Measurements from ENCODE around the gene KNSTRN.

Gene KNSTRN

GRCh38 chr15:40398413-40398873 is 15.9 kb downstream of the KNSTRN start:
- peak in 1 of 2 donors; percentile 42 for DNase-seq
- Mint-ChIP-seq H3K27me3 (no peaks in the 10 kb centered on the region), H3K4me3 (peak overlapping the region; percentile 40 to 66), H3K4me1 (peaks cover 22% of the 10 kb centered on the region), H3K27ac (peak overlapping the region in 1 of 2 donors; percentile 35), H3K9me3 (no peaks in the 10 kb centered on the region)
- ATAC-seq, result peak; percentile 100

DNA sequence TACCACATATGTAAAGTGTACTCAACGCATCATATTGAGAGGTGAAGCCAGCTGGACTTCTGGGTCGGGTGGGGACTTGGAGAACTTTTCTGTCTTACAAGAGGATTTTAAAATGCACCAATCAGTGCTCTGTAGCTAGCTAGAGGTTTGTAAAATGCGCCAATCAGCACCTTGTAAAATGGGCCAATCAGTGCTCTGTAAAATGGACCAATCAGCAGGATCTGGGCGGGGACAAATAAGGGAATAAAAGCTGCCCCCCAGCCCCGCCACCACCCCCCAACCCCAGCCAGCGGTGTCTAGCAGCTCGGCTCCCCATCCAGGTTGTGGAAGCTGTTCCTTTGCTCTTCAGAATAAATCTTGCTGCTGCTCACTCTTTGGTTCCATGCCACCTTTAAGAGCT is 16.8 kb downstream of the KNSTRN start:
- Mint-ChIP-seq H3K27me3 (no peaks in the 10 kb centered on the region), H3K27ac (no peak overlapping the region), H3K4me3 (no peak overlapping the region), H3K4me1 (peaks cover 27% of the 10 kb centered on the region), H3K9me3 (no peaks in the 10 kb centered on the region)
- DNase-seq (no peak), ATAC-seq (no peak)

DNA sequence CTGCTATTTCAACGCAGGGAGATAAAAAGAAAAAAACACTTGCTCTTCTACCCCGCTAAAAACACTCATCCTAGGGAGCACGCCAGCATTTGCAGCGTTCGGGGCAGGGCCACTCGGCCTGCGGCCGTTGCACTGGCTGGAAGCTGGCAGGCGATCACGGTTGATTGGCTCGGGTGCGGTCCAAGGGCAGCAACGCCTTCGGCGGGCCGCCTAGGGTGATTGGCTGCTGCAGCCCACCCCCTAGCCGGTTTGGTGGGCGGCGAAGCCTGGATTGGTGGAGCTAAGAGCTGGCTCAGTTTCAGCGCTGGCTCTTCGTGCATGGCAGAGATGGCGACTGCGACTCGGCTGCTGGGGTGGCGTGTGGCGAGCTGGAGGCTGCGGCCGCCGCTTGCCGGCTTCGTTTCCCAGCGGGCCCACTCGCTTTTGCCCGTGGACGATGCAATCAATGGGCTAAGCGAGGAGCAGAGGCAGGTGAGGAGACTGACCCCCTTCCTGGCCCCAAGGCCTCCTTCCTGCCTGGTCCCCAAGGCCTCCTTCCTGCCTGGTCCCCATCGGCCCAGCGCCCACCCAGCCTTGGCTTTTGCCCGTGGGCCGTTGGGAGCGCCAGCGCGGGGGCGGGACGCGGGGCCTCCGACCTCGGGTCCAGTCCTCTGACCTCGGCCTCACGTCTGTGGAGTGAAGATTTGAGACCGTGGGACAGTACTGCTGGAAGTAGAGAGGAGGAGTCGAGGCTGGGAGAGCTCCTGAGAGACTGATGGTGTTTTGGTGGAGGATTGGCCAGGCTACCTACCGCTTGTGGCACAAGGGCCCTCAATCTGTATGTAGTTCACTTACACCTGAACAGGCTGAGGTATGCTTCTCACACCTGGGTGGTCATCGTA is 23.2 kb downstream of the KNSTRN start, which contains the start of gene IVD:
Gene IVD (plus strand): TSS at position 295 of the 881 bp plus-strand sequence. CDS start 33 bp downstream, at position 328.
- peaks cover 68% of the 10 kb centered on the region for H3K4me1 Mint-ChIP-seq
- H3K4me3 Mint-ChIP-seq, result peak within 1 kb of the TSS; percentile 89 to 92
- ATAC-seq, result peak; percentile 97

DNA sequence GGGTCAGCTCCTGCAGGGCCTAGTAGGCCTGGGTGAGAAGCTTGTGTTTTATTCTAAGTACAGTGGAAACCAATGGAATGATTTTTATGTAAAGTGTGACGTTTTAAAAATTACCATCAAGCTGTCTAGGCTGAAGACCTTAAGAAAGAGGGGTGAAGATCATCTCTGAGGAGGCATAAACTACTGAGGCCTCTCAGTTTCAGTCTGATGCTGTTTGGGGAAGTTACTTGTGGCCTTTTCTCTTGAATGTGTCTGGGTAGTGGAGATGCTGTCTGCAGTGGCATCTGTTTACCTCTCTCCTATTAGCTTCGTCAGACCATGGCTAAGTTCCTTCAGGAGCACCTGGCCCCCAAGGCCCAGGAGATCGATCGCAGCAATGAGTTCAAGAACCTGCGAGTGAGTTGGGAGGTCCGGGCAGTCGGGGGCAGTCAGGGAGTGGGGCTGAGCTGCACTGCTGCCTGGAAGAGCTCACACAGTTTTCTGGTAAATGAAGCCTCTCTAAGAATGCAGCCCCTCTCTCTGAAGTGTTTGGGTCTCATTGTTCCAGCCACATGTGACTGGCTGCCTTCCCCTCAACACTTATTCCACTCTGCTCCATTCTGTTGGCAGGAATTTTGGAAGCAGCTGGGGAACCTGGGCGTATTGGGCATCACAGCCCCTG is 24.9 kb downstream of the KNSTRN start:
- peak overlapping the region; percentile 89 to 92 for H3K4me3 Mint-ChIP-seq
- H3K27ac Mint-ChIP-seq, result peak overlapping the region; percentile 44 to 54
- DNase-seq, result no peak
- ATAC-seq, result no peak
- H3K9me3 Mint-ChIP-seq, result no peaks in the 10 kb centered on the region
- H3K4me1 Mint-ChIP-seq, result peaks cover 72% of the 10 kb centered on the region
- no peaks in the 10 kb centered on the region for H3K27me3 Mint-ChIP-seq

More for the DNA sequence above, 23.2 kb downstream of the KNSTRN start, which contains the start of gene IVD:
- H3K27ac Mint-ChIP-seq, result peak within 1 kb of the TSS; percentile 95 to 97
- H3K9me3 Mint-ChIP-seq, result no peaks in the 10 kb centered on the region
- DNase-seq, result peak; percentile 93
- H3K27me3 Mint-ChIP-seq, result no peaks in the 10 kb centered on the region

DNA sequence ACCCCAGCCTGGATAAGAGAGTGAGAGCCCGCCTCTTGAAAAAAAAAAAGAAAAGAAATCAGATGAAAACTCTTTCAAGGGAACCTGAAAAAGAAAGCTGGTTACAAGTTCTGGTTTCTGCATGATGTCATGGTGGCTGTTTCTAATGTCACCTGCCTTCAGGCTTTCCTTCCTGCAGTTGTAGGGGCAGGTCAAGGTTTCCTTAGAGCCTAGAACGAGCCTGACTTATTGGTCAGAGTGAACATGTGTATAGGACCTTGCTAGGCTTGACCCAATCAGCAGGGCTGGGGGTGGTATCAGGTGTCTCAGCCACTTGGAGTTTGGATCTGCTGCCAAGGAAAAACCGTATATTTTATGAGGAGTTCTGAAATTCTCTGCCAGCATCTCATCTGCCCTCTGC is 26.8 kb downstream of the KNSTRN start:
- ATAC-seq (no peak), DNase-seq (no peak)
- no peaks in the 10 kb centered on the region for H3K27me3 Mint-ChIP-seq
- peak overlapping the region in 1 of 2 donors; percentile 76 for H3K27ac Mint-ChIP-seq
- H3K4me1 Mint-ChIP-seq, result peaks cover 65% of the 10 kb centered on the region
- H3K4me3 Mint-ChIP-seq, result peak overlapping the region; percentile 6 to 13
- no peaks in the 10 kb centered on the region for H3K9me3 Mint-ChIP-seq

DNA sequence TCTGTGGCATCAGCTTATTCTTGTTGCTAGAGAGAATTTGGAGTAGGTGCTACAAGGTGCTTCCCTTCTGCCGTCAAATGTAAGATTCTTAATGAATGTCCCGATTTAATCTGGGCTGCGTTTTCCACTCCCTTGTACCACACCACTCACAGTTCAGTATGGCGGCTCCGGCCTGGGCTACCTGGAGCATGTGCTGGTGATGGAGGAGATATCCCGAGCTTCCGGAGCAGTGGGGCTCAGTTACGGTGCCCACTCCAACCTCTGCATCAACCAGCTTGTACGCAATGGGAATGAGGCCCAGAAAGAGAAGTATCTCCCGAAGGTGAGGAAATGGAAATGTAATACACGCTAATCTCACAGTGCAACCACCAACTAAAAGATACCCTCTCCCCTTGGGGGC is 28.0 kb downstream of the KNSTRN start:
- Mint-ChIP-seq H3K27me3 (no peaks in the 10 kb centered on the region), H3K9me3 (no peaks in the 10 kb centered on the region), H3K4me1 (peaks cover 55% of the 10 kb centered on the region), H3K27ac (peak overlapping the region in 1 of 2 donors; percentile 12), H3K4me3 (no peak overlapping the region)
- no peak for DNase-seq
- no peak for ATAC-seq

- no peak for ATAC-seq
- peak overlapping the region in 1 of 2 donors; percentile 34 for H3K27ac Mint-ChIP-seq
- H3K27me3 Mint-ChIP-seq, result no peaks in the 10 kb centered on the region
- H3K4me3 Mint-ChIP-seq, result no peak overlapping the region
- no peaks in the 10 kb centered on the region for H3K9me3 Mint-ChIP-seq
- no peak for DNase-seq
- peaks cover 40% of the 10 kb centered on the region for H3K4me1 Mint-ChIP-seq
Observed at GRCh38 chr15:40412095-40412759, 29.7 kb downstream of the KNSTRN start.

GRCh38 chr15:40413036-40413435 is 30.5 kb downstream of the KNSTRN start:
- H3K27ac Mint-ChIP-seq, result no peak overlapping the region
- peaks cover 32% of the 10 kb centered on the region for H3K4me1 Mint-ChIP-seq
- H3K9me3 Mint-ChIP-seq, result no peaks in the 10 kb centered on the region
- no peak for DNase-seq
- ATAC-seq, result no peak
- H3K27me3 Mint-ChIP-seq, result no peaks in the 10 kb centered on the region
- H3K4me3 Mint-ChIP-seq, result no peak overlapping the region

- no peak overlapping the region for H3K27ac Mint-ChIP-seq
- no peaks in the 10 kb centered on the region for H3K9me3 Mint-ChIP-seq
- peaks cover 14% of the 10 kb centered on the region for H3K4me1 Mint-ChIP-seq
- H3K4me3 Mint-ChIP-seq, result no peak overlapping the region
- DNase-seq, result no peak
- no peak for ATAC-seq
- H3K27me3 Mint-ChIP-seq, result no peaks in the 10 kb centered on the region
Observed at GRCh38 chr15:40414816-40415215, 32.3 kb downstream of the KNSTRN start.

DNA sequence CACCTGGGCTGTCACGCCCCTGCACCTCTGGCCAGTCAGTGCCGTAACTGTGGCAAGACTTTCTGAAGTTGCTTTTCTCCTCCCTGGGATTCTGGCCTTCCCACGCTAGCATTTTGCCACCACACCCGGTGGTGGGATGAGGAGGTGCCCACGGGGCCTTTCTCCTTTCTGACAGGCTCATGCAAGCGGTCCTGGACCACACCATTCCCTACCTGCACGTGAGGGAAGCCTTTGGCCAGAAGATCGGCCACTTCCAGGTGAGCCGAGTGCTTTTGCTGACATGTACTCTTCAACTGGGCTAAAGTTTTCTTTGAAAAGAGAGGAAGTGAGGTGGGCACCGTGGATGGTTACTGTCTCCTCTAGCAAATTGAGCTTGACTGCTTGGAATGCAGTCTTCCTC is 32.7 kb downstream of the KNSTRN start:
- DNase-seq, result no peak
- H3K27ac Mint-ChIP-seq, result no peak overlapping the region

GRCh38 chr15:40416056-40416455 is 33.5 kb downstream of the KNSTRN start:
- H3K4me3 Mint-ChIP-seq, result no peak overlapping the region
- peak overlapping the region in 1 of 2 donors; percentile 22 for H3K27ac Mint-ChIP-seq
- ATAC-seq (no peak), DNase-seq (no peak)
- no peaks in the 10 kb centered on the region for H3K9me3 Mint-ChIP-seq
- H3K27me3 Mint-ChIP-seq, result no peaks in the 10 kb centered on the region
- H3K4me1 Mint-ChIP-seq, result peaks cover 2% of the 10 kb centered on the region

More for the DNA sequence above, 32.7 kb downstream of the KNSTRN start:
- Mint-ChIP-seq H3K9me3 (no peaks in the 10 kb centered on the region), H3K4me3 (no peak overlapping the region), H3K27me3 (no peaks in the 10 kb centered on the region), H3K4me1 (peaks cover 10% of the 10 kb centered on the region)
- no peak for ATAC-seq

DNA sequence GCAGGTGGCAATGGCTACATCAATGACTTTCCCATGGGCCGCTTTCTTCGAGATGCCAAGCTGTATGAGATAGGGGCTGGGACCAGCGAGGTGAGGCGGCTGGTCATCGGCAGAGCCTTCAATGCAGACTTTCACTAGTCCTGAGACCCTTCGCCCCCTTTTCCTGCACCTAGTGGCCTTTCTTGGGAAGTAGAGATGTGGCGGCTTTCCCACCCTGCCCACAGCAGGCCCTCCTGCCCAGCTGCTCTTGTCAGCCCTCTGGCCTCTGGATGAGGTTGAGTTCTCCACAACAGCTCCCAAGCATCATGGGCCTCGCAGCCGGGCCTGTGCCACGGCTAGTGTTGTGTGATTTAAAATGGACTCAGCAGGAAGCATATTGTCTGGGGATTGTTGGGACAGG is 35.6 kb downstream of the KNSTRN start:
- ATAC-seq (no peak), DNase-seq (no peak)
- Mint-ChIP-seq H3K27ac (no peak overlapping the region), H3K9me3 (no peaks in the 10 kb centered on the region), H3K27me3 (no peaks in the 10 kb centered on the region), H3K4me3 (no peak overlapping the region), H3K4me1 (peaks cover 8% of the 10 kb centered on the region)

DNA sequence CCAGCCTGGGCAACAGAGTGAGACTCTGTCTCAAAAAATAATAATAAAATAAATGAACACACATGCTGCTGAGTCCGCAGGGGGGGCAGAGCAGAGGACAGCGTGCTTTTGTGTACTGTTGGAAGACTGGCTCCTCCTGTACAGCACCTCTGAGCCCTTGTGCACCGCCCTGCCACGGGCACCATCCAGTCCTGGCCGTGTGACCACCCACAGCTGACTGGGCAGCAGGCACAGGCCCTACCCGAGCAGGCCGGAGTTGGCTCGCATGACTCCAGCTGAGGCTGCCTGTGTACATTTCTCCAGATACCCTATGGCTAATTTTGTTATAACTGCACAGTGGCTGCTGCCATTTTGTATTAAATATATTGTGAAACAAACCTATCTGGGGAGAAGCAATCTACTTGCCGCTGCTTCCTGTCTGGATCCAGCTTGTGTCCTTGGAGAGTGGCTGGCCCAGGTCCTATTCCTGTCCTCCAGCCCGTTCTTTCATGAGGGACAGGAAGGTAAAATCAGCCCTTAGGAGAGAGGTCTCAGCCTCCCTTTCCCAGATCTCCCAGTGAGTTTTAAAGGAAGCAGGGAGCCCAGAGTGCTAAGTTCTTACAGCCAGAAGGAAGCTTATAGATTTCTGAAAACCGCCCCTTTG is 37.7 kb downstream of the KNSTRN start:
- no peak overlapping the region for H3K27ac Mint-ChIP-seq
- peaks cover 8% of the 10 kb centered on the region for H3K4me1 Mint-ChIP-seq
- no peak overlapping the region for H3K4me3 Mint-ChIP-seq
- no peaks in the 10 kb centered on the region for H3K9me3 Mint-ChIP-seq
- ATAC-seq (no peak), DNase-seq (no peak)
- no peaks in the 10 kb centered on the region for H3K27me3 Mint-ChIP-seq

DNA sequence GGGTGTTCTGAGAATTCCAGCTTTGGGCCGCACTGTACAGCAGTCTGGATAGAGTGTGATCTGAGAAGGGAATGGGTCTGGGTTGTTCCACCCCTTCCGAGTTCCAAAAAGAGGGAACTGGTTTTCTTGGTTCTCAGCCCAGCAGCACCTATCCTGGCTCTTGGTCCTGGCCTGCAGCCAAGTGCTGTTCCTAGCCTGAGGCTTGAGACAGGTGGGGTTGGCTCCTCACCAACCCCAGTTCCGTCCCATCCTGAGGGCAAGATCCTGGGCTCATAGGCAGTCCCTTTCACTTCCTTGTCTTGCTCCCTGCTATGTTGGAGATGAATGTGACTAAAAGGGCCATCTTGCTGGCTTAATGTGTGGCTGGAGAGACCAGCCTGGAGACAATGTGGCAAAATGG is 38.3 kb downstream of the KNSTRN start:
- Mint-ChIP-seq H3K9me3 (no peaks in the 10 kb centered on the region), H3K4me1 (peaks cover 8% of the 10 kb centered on the region), H3K27ac (no peak overlapping the region), H3K4me3 (no peak overlapping the region), H3K27me3 (no peaks in the 10 kb centered on the region)
- DNase-seq (no peak), ATAC-seq (no peak)
